ENCODE data around the gene NDUFS2.

The NDUFS2 gene

GRCh38 chr1:161201836-161202712 lies at the start of gene NDUFS2:
TSS of gene NDUFS2 (plus strand) at chr1:161202367. CDS start at chr1:161202386, 19 bp downstream.
- DNase-seq: peak; percentile 98

GRCh38 chr1:161153176-161153575 lies 49.0 kb upstream of the NDUFS2 start:
- DNase-seq: no peak

GRCh38 chr1:161153682-161154337 lies 48.4 kb upstream of the NDUFS2 start, which contains the start of gene UFC1:
TSS of gene UFC1 (plus strand) at chr1:161153978. CDS start at chr1:161153998, 20 bp downstream.
- DNase-seq: peak; percentile 92

GRCh38 chr1:161157867-161158266 lies 44.3 kb upstream of the NDUFS2 start:
- DNase-seq: no peak

- no peak for DNase-seq
Measured at GRCh38 chr1:161158316-161159010, 43.7 kb upstream of the NDUFS2 start.

GRCh38 chr1:161159087-161159912 lies 42.9 kb upstream of the NDUFS2 start, which contains the start of gene USP21:
TSS of gene USP21 (plus strand) at chr1:161159500. CDS start at chr1:161160641, 1,141 bp downstream.
- DNase-seq: peak; percentile 94

GRCh38 chr1:161159913-161160243 lies 42.3 kb upstream of the NDUFS2 start:
- no peak for DNase-seq

- DNase-seq: no peak
Measured at GRCh38 chr1:161160671-161161145, 41.5 kb upstream of the NDUFS2 start.

GRCh38 chr1:161161652-161162051 lies 40.5 kb upstream of the NDUFS2 start:
- DNase-seq: no peak

GRCh38 chr1:161162052-161162451 lies 40.1 kb upstream of the NDUFS2 start:
- DNase-seq: no peak

GRCh38 chr1:161162806-161163205 lies 39.4 kb upstream of the NDUFS2 start:
- no peak for DNase-seq

GRCh38 chr1:161163793-161164192 lies 38.4 kb upstream of the NDUFS2 start:
- no peak for DNase-seq

- no peak for DNase-seq
Measured at GRCh38 chr1:161164901-161165610, 37.1 kb upstream of the NDUFS2 start.

GRCh38 chr1:161165742-161166668 lies 36.2 kb upstream of the NDUFS2 start, which contains the start of gene PPOX:
TSS of gene PPOX (plus strand) at chr1:161166426. CDS start at chr1:161166848, 422 bp downstream.
- peak; percentile 97 for DNase-seq

GRCh38 chr1:161166669-161167548 lies 35.3 kb upstream of the NDUFS2 start:
- no peak for DNase-seq

- no peak for DNase-seq
Measured at GRCh38 chr1:161168906-161169305, 33.3 kb upstream of the NDUFS2 start.

GRCh38 chr1:161171191-161171590 lies 31.0 kb upstream of the NDUFS2 start:
- no peak for DNase-seq

- no peak for DNase-seq
Measured at GRCh38 chr1:161171696-161172095, 30.5 kb upstream of the NDUFS2 start.

- no peak for DNase-seq
Measured at GRCh38 chr1:161172349-161172748, 29.8 kb upstream of the NDUFS2 start.
